Lung microvascular endothelial cell (primary cell): Measurements from ENCODE around the gene CNOT10. TPM values are rescaled to one million over a fixed set of nuclear protein-coding genes. Genes with fewer than 3 reads are reported as not detected.
A peak's percentile ranks its signal among the peaks of the same experiment; 100 is the strongest.
"Not testable (repeated sequence)": the region's sequence is repeated elsewhere in the genome, so short reads cannot be mapped to it uniquely, and the experiment has no call there.

Experiments
- DNase-seq, 2 donors: peaks; one replicate each; pipeline versions ENCODE4 v3.0.0 to v3.0.0-alpha.2; 2010; ENCODE audit warnings: low read depth in 2 of 2
- total RNA-seq: library from RNA; depleted of rRNA; stranded (reverse); fragments of >200 nt; gene quantifications from 2 replicates; pipeline ENCODE4 v1.2.1, GENCODE V29; 2014

Gene CNOT10
- total RNA-seq, 1 donor from 2014 or later, result 26.2 TPM

DNA sequence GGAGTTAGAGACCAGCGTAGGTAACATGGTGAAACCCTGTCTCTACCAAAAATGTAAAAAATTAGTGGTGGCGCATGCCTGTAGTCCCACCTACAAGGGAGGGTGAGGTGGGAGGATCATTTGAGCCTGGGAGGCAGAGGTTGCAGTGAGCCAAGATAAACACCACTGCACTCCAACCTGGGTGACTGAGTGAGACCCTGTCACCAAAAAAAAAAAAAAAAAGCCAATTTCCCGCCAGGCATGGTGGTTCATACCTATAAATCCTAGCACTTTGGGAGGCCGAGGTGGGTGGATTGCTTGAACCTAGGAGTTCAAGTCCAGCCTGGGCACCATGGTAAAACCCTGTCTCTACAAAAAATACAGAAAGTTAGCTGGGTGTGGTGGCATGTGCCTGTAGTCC is 6.9 kb downstream of the CNOT10 start:
- no peak for DNase-seq

DNA sequence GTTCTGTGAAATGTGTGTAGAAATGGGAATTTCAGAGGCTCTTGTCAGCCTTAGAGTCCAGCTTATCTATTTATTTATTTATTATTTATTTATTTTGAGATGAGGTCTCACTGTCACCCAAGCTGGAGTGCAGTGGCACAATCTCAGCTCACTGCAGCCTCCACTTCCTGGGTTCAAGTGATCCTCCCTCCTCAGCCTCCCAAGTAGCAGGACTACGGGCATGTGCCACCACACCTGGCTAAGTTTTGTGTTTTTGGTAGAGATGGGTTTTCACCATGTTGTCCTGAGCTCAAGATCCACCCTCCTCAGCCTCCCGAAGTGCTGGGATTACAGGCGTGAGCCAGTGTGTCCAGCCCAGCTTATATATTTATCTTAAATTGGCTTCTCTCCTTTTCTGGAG is 11.5 kb downstream of the CNOT10 start:
- no peak for DNase-seq

DNA sequence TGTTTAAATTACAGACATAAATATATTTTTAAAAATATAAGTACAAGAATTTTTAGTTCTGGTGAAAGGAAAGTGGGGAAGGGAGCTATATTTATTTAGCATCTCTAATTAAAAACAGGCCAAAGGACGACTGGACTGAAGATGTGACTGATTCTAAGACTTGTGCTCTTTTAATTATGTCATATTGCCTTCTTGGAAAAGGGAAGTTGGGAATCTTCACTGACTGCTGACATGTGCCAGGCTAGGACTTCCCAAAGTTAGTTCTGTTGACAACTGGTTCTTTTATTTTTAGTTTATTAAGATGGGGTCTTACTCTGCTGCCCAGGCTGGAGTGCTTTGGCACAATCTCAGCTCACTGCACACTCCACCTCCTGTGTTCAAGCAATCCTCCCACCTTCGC is 13.5 kb downstream of the CNOT10 start:
- DNase-seq, result no peak

DNA sequence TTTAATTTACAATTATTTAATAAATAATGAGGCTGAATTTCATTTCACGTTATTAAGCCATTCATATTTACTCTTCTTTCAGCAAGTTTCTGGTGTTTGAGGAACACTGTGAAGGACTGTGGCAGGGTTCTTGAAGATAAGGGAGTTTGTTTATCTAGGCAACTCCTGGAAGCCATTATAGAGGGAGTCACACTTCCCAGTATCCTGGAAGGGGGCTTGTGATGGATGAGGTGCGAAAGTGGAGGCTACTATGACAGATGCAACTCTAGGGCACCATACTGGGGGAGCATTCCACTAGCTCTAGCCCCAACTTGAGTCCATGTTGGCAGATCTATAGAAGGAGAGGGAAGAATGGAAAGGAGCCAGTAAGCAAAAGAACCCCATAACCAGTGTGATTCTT is 14.4 kb downstream of the CNOT10 start:
- no peak for DNase-seq

DNA sequence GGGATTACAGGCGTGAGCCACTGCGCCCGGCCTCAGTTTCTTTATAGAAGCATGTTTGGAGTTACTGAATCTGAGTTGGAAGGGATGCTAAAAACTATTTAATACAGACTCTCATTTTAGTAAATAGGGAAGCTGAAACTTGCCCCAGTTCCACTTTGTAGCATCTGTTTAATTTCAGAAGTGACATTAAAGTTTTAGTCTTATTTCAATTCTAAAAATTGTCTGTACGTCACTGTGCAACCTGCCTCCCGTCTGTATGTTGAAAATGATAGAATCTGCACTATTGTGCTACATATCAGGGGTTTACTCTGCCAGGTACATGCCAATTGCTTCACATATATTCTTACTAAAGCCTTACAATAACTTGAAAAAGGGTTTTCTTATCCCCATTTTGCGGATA is 15.3 kb downstream of the CNOT10 start:
- no peak for DNase-seq

DNA sequence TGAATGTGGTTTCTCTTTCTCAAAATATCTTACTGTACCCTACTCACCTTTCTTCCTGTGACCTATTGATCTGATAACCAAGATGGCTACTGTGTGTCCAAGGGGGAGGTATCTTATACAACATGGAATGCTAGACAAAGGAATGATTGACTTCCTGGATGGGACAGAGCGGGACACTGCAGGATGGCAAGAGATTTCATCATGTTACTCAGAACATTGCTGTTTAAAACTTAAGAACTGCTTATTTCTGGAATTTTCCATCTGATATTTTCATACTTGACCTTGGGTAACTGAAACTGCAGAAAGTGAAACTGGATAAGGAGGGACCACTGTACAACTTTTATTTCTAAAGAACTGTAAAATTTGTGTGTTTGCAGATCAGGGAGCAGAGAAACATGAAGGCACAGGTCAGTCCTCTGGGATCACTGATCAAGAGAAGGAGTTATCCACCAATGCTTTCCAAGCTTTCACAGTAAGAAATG is 18.5 kb downstream of the CNOT10 start:
- DNase-seq, result no peak

DNA sequence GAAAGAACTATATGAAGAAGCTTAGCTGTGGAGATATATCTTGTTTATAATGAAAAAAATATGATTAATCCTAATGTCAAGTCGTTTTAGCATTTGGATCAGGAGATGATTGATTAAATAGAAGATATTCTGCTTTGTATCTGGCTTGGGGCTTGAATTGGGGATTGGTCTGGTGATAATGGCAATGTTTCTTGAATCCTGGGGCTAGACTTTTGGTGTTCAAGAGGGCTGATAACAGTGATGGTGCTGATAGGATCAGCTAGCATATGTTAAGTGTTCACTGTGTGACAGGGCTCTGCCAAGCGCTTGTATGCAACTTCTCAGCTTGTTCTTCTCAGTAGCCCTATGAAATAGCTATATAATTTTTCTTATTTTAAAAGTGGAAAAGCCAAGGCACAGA is 20.2 kb downstream of the CNOT10 start:
- DNase-seq, result no peak

DNA sequence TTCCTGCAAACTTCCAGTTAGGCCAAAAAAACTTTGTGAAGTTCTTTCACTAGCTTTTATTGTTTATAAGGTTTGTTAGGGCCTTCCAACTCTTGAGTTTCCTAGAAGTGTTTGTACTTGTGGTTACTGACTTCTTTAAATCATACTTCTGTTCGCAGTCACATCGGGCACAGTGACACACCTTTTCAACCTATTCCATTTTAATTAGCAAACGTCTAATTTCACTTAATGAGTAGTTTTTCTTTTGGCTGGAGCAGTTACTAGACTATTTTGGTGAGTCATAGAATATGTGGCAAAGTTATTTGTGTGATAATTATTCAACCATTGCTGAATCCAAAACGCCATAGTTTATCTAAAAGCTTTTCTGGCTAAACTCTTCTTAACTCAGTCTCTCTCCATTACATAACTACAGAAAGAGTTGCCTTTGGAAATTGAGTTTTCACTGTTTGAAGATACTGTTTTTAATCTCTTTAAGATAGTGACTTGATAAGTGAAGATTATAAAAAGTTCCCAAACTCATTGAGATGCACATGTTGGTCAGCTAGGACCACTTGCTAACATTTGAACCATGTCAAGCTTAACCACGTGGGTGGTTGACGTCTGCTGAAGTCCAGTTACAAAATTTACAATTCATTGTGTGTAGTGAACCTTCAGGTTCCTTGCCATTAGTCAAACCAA is 21.5 kb downstream of the CNOT10 start:
- DNase-seq, result no peak

DNA sequence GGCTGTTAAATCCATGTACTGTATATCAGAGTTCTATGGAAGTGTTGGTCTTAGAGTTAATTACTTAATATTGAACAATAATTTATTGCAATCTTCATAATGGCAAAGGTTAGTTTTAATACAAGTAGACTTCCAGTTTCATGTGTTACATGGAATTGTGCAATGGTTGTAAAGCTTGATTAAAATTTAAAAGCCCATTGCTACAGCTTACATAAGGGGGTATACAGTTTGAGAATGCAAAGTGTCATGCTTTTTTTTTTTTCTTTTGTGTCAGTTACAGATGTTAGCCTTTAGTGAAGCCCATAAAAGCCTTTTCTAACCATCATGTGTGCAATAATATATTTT is 22.0 kb downstream of the CNOT10 start:
- no peak for DNase-seq

DNA sequence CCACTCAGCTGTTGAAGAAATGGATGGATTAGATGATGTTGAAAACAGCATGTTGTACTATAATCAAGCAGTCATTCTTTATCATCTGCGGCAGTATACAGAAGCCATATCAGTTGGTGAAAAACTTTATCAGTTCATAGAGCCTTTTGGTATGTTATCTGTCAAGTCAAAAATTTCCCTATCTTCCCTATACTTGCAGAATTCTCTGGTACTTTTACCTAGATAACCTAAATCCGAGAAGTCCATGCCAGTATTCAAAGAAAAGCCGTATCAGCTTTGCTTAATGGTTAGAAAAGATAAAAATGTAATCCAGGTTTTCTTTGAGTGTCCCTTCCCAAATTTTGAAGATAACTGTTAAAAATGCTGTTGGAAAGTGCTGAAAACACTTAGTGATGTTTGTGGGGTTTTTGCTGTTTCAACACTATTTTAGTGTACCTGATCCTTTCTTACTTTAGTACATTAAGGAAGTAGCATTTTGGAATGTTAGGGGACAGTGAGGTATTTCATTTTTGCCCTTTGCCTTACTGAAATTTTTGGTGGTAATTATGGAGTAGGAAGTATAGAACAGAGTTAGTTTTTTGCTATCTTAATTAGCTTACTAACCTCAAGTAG is 23.8 kb downstream of the CNOT10 start:
- DNase-seq, result no peak

DNA sequence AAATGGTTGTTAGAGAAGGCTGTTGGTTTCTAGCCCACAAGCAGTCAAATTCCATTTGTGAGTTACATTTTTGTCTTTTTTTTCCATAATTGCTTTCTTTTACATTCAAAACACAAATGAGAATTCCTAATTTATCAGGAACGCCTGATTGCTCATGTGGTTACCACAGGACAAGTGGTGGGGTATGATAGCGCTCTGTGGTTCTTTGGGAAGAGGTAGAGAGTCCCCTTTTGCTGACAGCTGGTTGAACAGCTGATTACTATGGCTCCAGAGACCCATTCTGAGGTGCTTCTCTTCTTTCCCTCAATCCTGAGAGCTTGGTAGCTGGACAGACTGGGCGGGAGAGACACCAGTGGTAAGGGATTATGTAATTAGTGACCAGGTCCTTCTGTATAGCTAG is 24.4 kb downstream of the CNOT10 start:
- no peak for DNase-seq

DNA sequence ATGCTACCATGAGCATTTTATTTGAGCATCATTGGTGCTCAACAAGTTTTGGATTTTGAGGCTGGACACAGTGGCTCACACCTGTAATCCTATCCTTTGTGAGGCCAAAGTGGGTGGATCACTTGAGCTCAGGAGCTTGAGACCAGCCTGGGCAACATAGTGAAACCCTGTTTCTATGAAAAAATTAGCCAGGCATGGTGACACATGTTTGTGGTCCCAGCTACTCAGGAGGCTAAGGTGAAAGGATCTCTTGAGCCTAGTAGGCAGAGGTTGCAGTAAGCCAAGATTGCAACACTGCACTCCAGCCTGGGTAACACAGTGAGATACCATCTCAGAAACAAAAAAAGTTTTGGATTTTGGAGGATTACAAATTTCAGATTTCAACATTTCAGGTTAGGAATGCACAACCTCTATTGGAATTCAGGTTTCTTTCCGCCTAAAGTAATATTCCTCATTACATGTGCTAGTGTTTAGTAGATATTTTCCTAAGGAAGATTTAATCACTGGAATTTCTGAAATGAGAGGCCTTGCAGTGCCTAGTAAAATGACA is 27.6 kb downstream of the CNOT10 start:
- no peak for DNase-seq

DNA sequence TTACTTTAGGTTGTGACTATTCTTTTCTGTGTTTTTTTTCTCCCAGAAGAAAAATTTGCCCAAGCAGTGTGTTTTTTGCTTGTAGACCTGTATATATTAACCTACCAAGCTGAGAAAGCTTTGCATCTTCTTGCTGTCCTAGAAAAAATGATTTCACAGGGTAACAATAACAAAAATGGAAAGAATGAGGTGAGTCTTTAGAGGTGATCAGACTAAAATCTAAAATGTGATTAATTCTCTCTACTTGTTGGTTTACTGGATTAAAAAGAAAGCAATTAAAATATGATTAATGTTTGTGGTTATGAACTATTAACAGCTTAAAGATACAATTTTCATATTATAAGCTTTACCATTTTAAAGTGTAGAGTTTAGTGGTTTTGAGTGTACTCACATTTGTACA is 28.2 kb downstream of the CNOT10 start:
- no peak for DNase-seq

DNA sequence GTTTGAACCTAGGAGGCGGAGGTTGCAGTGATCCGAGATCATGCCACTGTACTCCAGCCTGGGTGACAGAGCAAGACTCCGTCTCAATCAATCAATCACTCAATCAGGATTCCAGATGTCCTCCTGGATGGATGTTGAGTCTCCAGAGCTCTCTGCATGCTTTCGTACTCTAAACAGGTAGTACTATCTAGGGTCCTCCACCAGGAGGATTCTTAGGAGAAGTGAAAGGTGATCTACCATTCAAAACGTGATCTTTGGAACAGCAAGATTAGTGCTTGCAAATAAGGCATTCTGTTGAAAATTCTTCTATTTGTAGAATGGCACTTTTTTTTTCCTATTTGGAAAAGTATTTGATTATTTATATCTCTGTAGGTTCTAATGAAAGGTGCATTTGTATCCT is 34.3 kb downstream of the CNOT10 start:
- DNase-seq, result no peak

DNA sequence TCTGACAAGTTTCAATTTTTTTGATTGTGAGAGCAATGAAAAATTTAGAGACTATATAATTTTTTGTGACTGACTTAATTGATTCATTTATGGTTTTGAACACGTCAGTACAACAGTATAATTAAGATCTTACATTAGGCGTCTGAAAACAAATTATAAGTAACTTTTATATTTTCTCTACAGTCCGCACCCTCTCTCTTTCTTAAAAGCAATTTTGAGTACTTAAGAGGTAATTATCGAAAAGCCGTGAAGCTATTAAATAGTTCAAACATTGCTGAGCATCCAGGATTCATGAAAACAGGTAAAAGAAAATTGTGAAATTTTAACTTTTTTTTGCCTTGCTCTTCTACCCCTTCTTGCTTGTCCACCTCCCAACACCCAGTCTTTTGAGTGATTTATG is 34.9 kb downstream of the CNOT10 start:
- DNase-seq, result no peak

DNA sequence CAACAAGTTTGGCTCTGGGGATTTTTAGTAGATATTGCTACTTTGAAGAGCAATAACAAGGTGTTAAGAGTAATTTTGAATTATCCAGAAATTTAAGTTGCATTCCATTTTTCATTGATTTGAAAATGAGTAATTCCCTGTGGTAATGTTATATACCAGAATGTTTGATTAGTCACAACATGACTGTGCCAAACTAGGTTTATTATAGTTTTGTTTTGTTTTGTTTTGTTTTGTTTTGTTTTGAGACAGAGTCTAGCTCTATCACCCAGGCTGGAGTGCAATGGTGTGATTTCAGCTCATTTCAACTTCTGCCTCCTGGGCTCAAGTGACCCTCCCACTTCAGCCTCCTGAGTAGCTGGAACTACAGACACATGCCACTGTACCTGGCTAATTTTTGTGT is 40.7 kb downstream of the CNOT10 start:
- DNase-seq, result no peak

DNA sequence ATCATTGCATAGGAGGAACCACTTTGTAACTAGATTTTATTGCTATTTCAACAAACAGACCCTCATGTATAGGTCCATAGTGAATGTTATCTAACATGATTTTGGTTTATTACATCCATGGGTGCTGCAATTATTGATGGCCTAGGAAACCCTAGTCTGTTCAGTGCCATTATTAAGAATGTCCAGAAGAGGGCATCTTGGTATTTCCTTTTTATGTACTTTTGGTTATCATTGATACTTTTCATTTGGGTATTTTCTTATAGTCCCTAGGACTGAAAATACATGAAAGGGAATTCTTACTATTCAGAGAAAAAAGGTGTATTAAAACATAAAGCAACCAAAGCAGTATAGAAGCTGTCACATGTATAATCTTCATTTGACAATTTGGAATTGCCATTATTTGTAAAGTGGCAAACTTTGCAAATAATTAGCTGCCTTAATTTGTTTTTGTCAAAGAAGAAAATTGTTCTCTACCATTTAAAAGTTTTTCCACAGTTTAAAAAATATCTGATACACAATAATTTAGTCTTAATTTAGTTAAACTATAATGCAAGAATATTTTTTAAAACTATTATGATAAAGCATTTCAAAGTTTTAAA is 48.7 kb downstream of the CNOT10 start:
- peak; percentile 55 to 59 for DNase-seq

DNA sequence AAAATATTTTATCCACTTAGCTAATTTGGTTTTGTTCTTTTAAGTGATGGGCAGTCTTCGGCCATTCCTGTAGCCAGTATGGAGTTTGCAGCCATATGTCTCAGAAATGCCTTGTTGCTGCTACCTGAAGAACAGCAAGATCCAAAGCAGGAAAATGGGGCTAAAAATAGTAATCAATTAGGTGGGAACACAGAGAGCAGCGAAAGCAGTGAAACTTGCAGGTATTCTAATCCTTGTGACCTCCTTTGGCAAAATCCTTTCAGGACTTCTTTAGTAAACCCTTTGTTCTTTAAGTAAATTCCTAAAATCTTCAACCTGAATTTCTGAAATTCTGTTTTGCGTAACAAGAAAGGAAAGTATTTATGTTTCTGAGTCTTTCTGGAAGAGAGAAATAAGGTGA is 49.8 kb downstream of the CNOT10 start:
- DNase-seq, result no peak

DNA sequence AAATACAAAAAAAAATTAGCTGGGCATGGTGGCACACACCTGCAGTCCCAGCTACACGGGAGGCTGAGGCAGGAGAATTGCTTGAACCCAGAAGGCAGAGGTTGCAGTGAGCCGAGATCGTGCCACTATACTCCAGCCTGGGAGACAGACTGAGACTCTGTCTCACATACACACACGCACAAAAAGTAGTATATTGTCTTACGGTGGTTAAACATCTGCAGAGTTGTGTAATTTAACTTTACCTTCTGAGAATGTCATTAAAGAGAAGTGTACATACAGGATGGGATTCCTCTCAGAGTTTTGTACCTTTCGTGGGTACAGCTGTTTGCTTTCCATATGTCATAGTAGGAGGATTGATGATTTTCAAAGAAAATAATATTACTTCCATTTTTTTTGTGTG is 58.5 kb downstream of the CNOT10 start:
- not testable (repeated sequence) for DNase-seq

DNA sequence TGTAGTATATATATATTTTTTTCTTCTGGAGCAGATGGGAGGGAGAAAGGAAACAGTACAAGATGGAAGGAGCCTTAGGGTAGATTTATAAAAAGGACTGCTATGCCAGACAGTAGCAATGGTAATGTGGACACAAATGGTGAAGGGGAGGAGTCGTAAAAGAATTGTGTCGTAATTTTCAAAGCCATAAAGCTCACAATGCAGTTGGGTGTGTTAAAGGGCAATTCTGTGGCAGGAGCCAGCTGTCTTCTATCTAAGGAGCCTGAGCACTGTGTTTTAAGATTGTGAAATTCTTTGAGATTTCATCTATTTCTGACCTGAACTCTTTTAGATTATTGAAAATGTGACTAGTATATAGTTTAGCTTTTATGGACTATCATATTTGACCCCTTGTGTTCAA is 58.9 kb downstream of the CNOT10 start:
- DNase-seq, result no peak

DNA sequence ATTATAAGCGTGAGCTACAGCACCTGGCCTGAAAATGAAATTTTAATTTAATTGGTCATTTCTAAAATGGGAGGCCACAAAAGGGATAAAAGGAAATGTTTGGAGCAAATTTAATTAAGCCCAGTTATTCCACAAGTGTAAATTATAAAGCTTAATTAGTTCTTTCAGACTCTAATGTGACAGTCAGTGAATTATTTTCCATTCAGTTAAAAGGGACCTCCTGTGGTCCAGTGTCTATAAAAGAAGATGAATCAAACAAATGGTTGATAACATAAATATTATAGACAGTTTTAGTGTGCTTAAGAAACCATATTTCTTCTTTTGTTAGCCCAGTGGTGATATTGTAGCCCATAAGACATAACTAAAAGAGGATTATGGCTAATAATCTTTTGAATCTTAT is 66.4 kb downstream of the CNOT10 start:
- DNase-seq, result no peak

DNA sequence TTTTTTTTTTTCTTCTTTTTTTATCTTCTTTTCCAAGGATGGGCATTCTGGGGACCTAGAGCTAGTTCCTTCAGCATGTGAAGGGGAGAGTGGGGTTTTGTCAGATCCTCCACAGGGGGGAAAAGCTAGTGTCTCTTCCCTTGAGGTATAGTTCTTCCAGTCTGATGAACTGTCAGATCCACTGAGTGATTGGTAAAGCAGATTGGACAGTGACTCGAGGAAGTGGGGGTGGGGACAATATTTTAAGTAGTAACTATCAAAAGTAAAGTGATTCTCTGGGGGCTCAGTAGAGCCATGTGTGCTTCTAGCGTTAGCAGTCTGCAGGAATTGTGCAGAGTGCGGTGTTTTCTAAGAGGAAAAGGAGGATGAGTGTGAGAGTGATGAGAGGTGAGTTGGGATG is 70.8 kb downstream of the CNOT10 start:
- no peak for DNase-seq
